ENCODE data around the gene ITIH1.

Gene ITIH1

DNA sequence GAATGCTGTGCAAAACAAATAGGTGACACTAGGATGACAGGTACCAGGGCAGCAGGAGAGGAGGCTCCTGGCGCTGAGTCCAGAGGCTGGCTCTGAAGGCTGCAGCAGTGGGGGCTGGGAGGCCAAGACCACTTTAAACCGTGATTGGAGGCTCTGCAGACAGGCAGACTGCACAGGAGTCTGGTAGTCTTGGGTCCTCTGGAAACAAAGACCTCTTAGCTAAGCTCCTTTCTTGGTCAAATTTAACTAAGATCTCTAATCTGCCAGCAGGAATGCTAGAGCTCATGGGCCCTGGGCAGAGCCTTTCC, 61.8 kb downstream of the ITIH1 start:
- no peak for DNase-seq (ENCODE audit: low read depth in 2 of 2)

GRCh38 chr3:52839892-52840545, 62.6 kb downstream of the ITIH1 start:
- no peak for DNase-seq (ENCODE audit: low read depth in 2 of 2)

DNA sequence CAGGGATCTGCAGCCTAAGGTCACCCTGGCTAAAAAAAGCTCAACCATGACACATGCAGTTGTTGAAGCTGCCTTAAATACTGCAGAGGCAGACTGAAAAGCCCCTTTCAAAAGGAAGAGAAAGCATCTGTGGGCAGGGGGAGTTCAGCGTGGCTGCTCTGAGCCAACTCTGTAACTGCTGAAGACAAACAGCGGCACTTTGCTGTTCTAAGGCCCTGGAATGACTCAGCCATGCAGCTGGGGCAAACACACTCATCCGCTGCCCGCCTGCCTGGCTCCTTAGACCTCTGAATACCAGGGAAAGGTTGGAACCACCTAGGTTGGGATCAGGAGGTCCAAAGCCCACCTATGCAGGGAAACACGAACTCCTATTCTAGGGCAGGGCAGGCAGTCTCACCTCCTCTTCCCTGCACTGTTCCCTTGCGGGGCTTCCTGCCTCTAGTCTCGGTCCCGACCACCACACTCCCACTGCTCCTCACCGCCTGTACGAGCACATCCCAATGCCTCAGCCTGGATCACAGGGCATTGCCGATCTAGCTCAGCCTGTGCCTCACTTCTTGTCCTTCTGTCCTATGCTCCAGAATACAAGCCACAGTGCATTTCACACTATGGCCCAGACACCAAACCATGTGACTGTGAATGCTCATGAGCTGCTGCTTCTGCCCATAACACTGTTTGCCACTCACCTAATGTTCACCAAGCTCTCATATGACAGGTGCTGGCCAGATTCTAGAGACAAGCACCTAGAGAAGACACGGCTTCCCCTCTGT, 64.0 kb downstream of the ITIH1 start:
- DNase-seq (ENCODE audit: low read depth in 2 of 2) = no peak

Measured in activated CD4-positive, alpha-beta T cell treated with anti-CD3 and anti-CD28 coated beads for 24 hours (primary cell).